HG03378 (cell line): Measurements from ENCODE around the gene IER5.
"Not testable (repeated sequence)": the region's sequence is repeated elsewhere in the genome, so short reads cannot be mapped to it uniquely, and the experiment has no call there.

Experiments used
- ATAC-seq: cut with Tn5 transposase; IDR thresholded peaks from one replicate; pipeline ENCODE4 v1.9.1; 2021; ENCODE audit warnings: mild to moderate bottlenecking, moderate library complexity; ENCODE audit not compliant: unreplicated experiment

IER5 gene

GRCh38 chr1:181088079-181089016 lies at the start of gene IER5:
TSS of gene IER5 (plus strand) at chr1:181088700. CDS start at chr1:181088903, 203 bp downstream.
- ATAC-seq = peak; percentile 56

DNA sequence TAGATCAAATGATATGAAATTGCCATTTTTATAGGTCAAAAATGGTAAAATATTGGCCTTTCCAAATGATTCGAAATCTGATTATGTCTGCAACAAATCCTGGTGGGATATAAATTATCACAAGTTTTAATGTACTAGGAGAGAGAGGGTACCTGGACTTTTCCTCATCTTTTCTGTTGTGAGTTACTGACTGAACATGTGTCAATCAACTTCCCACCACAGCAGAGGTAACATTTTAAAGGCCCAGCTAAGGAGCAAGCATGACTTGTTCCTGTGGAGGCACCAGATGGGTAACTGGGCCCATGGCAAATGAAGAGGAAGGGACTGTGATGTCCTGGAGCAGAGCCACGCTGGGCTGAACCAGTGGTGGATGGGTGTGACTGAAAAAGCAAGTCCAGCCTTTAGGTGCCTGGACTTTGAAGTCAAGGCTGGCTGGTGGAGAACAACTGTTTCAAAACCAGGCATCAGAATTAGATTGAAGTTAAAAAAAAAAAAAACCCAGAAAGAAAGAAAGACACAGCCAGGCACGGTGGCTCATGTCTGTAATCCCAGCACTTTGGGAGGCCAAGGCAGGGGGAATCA lies 48.1 kb upstream of the IER5 start:
- no peak for ATAC-seq

- ATAC-seq = no peak
Observed at GRCh38 chr1:181043025-181043888, 45.2 kb upstream of the IER5 start.

GRCh38 chr1:181044449-181044966 lies 44.0 kb upstream of the IER5 start:
- peak; percentile 89 for ATAC-seq

DNA sequence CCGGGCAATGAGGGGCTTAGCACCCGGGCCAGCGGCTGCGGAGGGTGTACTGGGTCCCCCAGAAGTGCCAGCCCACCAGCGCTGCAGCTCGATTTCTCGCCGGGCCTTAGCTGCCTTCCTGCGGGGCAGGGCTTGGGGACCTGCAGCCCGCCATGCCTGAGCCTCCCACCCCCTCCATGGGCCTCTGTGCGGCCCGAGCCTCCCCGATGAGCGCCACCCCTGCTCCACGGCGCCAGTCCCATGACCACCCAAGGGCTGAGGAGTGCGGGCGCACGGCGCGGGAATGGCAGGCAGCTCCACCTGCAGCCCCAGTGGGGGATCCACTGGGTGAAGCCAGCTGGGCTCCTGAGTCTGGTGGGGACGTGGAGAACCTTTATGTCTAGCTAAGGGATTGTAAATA lies 42.6 kb upstream of the IER5 start:
- ATAC-seq = not testable (repeated sequence)

DNA sequence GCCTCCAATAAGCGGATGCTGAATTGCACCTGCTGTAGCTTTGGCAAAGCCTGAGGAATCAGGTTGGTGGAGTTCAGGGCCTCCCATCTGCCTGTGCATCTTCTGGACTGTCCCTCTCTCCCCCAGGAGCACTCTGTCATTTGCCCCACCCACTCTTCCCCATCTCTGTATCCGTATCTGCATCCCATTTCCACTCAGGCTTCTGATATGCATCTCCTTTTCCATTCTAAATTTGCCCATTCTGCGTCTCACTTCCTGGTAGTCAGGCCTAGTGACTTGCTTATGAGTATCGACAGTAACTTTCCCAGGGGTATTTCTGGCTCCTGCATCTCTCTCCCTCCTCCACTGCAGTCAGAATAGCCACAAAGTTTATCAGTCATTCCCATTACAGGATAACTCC lies 39.1 kb upstream of the IER5 start:
- no peak for ATAC-seq

DNA sequence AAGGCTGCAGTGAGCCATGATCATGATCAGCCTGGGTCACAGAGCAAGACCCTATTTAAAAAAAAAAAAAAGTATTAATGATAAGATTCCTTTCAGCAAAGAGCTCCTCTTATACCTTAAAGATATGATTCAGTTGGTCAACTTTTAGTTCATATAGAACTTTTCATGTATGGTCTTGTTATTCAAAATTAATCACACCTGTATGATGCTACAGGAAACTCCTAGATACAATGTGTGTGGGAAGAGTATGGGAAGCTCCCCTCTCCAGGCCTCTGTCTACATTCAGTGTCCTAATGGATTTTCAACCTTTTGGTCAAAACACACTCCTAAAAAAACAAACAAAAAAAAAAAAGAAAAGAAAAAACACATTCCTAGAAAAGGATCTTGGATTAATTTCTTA lies 37.6 kb upstream of the IER5 start:
- no peak for ATAC-seq

DNA sequence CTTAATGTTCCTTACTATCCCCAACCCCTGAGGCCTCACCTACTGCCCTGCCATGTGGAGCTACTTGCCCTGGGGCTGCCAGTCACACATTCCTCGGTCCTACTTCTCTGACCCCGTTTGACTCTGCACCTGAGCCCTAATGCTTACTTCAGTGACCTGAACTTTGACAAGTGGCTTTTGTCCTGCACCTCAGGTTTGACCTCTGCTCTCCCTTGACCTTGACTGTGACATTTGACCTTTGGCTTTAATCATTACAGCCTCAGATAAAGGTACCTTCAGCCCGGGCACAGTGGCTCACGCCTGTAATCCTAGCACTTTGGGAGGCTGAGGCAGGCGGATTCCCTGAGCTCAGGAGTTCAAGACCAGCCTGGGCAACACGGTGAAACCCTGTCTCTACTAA lies 31.9 kb upstream of the IER5 start:
- ATAC-seq = no peak

GRCh38 chr1:181057079-181057478 lies 31.4 kb upstream of the IER5 start:
- no peak for ATAC-seq

- ATAC-seq = no peak
Observed at GRCh38 chr1:181059435-181059834, 29.1 kb upstream of the IER5 start.

- ATAC-seq = no peak
Observed at GRCh38 chr1:181060066-181060465, 28.4 kb upstream of the IER5 start.

GRCh38 chr1:181060947-181061346 lies 27.6 kb upstream of the IER5 start:
- not testable (repeated sequence) for ATAC-seq

DNA sequence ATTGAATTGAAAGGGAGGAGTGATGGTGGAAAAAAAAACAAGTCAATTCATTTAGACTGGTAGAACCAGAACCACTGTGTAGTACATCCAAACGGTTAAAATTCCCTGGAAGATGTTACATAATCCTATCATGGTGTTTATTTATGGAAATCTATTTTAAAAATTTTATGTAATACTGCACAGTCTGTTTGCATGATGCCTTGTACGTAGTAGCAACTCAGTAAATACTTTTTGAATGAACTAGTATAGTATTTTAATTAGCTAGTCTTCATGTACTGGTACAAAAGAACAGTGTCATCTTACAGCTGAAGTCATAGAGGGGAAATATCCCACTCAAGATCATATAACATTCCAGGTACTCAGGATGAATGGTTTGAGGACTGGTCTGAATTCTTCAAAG lies 27.0 kb upstream of the IER5 start:
- no peak for ATAC-seq

DNA sequence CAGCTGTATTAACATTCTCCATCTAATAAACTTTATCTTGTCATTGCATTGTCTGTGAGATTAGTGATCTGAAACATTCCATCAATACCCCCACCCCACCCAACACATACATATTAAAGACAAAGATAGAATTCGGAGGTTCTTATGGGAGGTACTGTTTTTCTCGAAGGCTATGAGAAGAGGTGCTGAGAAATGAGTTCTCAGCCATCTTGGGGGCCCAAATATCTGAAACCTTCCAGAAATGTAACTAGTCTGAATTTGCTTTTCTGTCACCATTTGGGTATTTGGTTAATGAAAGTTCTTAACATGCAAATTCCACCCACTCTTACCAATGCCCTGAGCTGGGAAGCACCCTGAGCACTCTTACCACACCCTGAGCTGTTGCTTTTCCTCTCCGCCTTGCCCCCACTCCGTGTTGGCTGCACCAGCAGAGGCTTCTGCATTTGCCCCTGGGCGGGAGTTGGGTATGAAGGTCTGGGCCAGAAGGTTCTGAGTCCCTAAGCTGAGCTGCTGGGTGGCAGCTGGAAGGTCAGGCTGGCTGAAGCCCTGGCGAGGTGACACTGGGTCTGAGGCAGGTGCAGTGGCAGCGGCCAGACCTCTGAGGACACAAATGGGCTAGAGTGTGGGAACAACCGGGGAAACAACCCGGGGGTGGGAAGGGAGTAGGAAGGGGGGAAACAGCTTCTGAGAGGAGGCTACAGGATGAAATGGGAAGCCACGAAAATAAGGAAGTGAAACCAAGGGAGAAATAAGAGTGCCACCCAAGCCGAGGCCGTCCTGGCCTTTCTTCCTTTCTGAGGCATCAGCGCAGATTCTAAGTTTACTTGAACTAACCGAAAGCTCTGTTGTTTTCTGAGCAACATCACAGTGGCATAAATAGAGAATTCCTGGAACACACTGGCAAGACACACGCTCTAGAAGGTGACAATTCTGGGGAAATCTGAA lies 26.3 kb upstream of the IER5 start:
- ATAC-seq = peak; percentile 89

- peak; percentile 72 for ATAC-seq
Observed at GRCh38 chr1:181062836-181063428, 25.6 kb upstream of the IER5 start.

DNA sequence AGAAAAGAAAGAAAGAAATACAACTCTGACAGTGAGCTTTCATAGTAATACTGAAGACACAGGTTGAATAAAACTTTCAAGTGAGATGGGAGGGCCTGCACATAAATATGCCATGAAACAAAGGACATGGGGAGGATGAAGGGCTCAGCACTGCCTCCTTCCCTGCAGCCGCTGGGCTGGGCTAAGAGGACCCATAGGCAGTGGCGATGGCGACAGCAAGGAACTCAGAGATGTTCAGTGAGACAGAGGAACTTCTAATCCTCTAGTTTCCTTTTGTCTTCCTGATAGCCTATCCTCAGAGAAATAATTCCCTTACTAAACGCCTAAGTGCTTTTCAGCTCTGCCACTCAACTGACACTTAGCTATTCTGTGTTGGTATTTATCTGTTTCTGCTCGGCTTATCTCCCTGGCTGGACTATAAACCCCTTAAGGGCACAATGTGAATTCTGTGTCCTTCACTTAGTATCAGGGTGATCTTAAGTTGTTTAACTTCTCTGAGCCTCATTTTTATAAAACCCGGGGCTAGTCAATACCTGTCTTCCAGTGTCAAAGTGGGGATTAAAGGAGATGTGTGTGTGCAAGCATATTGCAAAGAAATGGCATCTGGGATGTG lies 24.4 kb upstream of the IER5 start:
- no peak for ATAC-seq

DNA sequence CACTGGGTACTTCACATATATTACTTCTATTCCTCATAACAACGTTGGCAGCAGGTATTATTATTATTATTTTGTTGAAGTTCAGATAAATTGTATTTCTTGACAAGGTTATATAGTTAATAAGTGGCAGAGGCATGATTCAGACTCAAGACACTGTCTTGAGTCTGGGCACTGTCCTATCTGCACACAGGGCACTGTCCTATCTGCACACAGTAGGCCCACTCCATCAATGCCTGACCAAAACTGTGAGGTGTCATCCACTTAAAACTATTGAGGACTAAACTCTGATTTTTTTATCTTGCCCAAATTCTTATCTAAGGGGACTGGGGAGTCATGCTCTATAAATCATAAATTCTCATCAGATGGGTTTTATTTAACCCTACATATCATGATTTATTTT lies 23.8 kb upstream of the IER5 start:
- ATAC-seq = no peak

GRCh38 chr1:181073638-181074037 lies 14.9 kb upstream of the IER5 start:
- no peak for ATAC-seq

DNA sequence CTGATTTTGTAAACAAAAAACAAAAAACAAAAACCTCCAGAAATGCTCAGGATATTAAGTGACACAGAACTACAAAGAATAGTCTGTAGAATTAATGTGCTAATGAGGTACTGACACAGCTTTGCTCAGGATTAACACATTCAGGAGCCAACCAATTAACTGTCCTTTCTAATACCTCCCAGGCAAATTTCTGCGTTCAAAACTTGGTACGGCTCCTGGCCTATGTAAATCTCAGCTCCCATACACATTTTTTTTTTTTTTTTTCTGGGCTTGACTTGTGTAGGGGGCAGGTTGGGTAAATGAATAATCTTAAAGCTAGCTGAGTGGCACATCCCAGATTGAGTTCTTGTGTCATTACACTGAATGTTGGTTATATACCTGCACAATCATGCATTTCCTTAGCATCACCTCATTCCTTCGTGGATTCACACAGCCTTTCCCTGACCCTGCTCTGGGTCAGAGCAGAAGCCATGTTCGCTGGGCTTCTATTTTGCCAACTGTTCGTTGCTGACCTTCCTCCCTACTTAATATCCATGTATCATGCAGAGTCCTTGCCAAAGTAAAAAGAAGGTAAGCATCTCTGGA lies 12.6 kb upstream of the IER5 start:
- ATAC-seq = no peak
